ENCODE results near the gene TIMELESS. TPM values are rescaled to one million over a fixed set of nuclear protein-coding genes. Genes with fewer than 3 reads are reported as not detected.

The TIMELESS gene
- total and polyA plus RNA-seq, 9 of the 15 experiments (the other 6 are each of a cell fraction or from before 2014, with no cell fraction given) = 11.9 to 59.2 (median 35.8) TPM

GRCh38 chr12:56377310-56377988, 71.8 kb downstream of the TIMELESS start (continued):
- no peak for TF ChIP-seq ZNF740 (CRISPR knock-in tag; IDR thresholded peaks at IDR 0.05)
- TF ChIP-seq ZNF740 (tag; IDR thresholded peaks at IDR 0.05) = no peak
- TF ChIP-seq ZNF449 (CRISPR knock-in tag; IDR thresholded peaks at IDR 0.05) = no peak
- TF ChIP-seq VEZF1 (CRISPR knock-in tag; IDR thresholded peaks at IDR 0.05) = no peak
- peak; percentile 77 for TF ChIP-seq DEAF1 (CRISPR knock-in tag; IDR thresholded peaks at IDR 0.05)
- TF ChIP-seq NCOR1 (IDR thresholded peaks at IDR 0.05) = peak; percentile 85
- TF ChIP-seq MIER1 (IDR thresholded peaks at IDR 0.05; ENCODE audit: low read depth) = no peak
- TF ChIP-seq ELF1 (tag; IDR thresholded peaks at IDR 0.05) = peak; percentile 22; the same call in 1 of the 2 replicates
- TF ChIP-seq MCM2 (IDR thresholded peaks at IDR 0.05; ENCODE audit: low read depth) = no peak
- TF ChIP-seq SRSF1 (IDR thresholded peaks at IDR 0.05; ENCODE audit: low read depth, low read length) = no peak
- TF ChIP-seq NCOA2 (IDR thresholded peaks at IDR 0.05; ENCODE audit: partially characterized antibody in 2 of 2) = no peak
- TF ChIP-seq CREM (IDR thresholded peaks at IDR 0.05; ENCODE audit: low read depth) = peak; percentile 41; the same call in 1 of the 2 replicates
- no peak for TF ChIP-seq MXI1 (IDR thresholded peaks at IDR 0.05; ENCODE audit: low read depth, low read length)
- no peak for TF ChIP-seq ZNF76 (CRISPR knock-in tag; IDR thresholded peaks at IDR 0.05; ENCODE audit: borderline replicate concordance)
- TF ChIP-seq MCM3 (IDR thresholded peaks at IDR 0.05) = no peak
- no peak for TF ChIP-seq MYC (IDR thresholded peaks at IDR 0.05; ENCODE audit: low read depth, low read length)
- no peak for TF ChIP-seq MYC (CRISPR knock-in tag; IDR thresholded peaks at IDR 0.05; ENCODE audit: borderline replicate concordance, low read depth)
- no peak for TF ChIP-seq ERF (CRISPR knock-in tag; IDR thresholded peaks at IDR 0.05)
- TF ChIP-seq ARID2 (IDR thresholded peaks at IDR 0.05) = peak; percentile 84
- peak; percentile 90 for TF ChIP-seq TCF3 (CRISPR knock-in tag; IDR thresholded peaks at IDR 0.05)
- no peak for TF ChIP-seq ZNF134 (CRISPR knock-in tag; conservative IDR thresholded peaks at IDR 0.05)
- TF ChIP-seq NCOA1 (IDR thresholded peaks at IDR 0.05; ENCODE audit: low read depth) = no peak; the same call in 1 of the 2 replicates
- TF ChIP-seq ATF2 (CRISPR knock-in tag; IDR thresholded peaks at IDR 0.05) = no peak
